COLO668 (cell line): ENCODE measurements around the gene ANKEF1.
A peak's percentile ranks its signal among the peaks of the same experiment; 100 is the strongest.

ENCODE experiments used
- DNase-seq: peaks from one replicate; lab custom pipeline; 2025; ENCODE audit not compliant: unreplicated experiment; lab: John Stamatoyannopoulos, UW

The ANKEF1 gene

DNA sequence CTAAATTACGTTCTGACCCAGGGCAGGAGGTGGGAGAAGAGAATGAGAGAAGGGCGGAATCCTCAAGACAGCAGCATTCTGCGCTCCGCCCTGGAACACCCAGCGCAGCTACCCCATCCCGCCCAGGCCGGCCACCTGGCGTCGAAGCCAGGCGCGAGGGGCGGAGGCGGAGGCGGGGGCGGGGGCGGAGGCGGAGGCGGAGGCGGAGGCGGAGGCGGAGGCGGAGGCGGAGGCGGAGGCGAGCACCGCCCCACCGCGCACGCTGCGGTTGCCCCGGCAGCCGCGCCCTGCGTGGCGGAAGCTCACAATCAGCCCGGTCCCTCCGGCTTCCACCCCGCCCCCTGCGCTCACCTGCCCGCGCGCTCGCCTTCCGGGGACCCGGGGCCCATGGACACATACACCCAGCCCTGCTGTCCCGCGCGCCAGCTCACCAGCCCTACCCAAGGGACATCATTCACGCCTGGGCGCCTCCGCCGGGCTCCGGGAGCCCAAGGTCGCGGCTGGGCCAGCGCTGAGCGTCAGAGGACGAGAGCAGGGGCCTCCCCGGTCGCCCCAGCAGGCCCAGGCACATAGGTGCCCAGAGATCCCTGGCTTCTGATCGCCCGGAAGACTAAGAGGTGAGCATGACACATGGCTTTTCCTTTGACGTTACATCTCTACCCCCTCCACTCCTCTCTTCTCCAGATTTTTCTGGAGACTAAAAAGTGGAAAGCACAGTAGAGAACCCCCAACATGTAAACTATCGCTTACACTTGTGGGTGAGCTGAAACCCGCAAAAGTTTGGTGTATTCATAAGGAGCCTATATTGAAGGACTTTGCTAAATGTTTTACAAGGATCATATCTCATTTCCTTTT, at the start of gene ANKEF1:
ANKEF1 (plus strand) TSS at position 271 of the 855 bp plus-strand sequence. CDS start 3,315 bp downstream, outside the sequence.
- DNase-seq, result peak; percentile 98

DNA sequence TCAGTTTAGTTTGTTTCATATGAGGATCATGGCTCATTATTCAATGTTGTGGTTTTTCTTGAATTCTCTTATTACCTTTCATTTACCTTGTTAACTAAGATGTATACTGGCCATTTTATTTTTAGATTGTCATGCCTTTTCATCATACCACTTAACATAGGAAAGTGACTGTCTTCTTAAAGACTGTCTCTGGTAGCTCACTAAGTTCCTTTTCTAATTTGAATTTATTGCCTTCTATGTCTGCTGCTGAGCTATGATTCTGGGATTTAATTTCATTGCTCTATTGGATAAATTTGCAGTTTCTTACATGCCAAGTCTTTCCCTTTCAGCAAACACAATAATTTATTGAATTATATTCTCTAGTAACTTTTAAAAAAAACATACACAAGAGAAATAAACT, 49.5 kb upstream of the ANKEF1 start:
- DNase-seq, result no peak

GRCh38 chr20:9985773-9986172, 49.0 kb upstream of the ANKEF1 start:
- no peak for DNase-seq

GRCh38 chr20:9989066-9989724, 45.6 kb upstream of the ANKEF1 start:
- DNase-seq, result no peak

GRCh38 chr20:9993137-9993536, 41.6 kb upstream of the ANKEF1 start:
- DNase-seq, result no peak

DNA sequence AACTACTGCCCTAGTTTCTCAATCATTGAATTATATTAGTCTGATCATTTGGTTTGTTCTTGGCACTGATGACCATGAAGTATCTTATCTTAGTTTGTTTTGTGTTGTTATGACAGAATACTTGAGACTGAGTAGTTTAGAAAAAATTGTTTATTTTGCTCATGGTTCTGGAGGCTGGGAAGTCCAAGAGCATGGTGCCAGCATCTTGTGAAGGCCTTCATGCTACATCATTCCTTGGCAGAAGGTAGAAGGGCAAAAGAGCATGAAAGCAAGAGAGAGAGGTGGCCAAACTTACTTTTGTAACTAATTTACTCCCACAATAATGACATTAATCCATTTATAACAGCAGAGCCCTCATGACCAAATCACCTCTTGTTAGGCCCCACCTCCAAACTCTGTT, 40.1 kb upstream of the ANKEF1 start:
- DNase-seq, result no peak

- no peak for DNase-seq
Measured at GRCh38 chr20:9995510-9996272, 39.1 kb upstream of the ANKEF1 start.

GRCh38 chr20:9996944-9997343, 37.8 kb upstream of the ANKEF1 start:
- no peak for DNase-seq

DNA sequence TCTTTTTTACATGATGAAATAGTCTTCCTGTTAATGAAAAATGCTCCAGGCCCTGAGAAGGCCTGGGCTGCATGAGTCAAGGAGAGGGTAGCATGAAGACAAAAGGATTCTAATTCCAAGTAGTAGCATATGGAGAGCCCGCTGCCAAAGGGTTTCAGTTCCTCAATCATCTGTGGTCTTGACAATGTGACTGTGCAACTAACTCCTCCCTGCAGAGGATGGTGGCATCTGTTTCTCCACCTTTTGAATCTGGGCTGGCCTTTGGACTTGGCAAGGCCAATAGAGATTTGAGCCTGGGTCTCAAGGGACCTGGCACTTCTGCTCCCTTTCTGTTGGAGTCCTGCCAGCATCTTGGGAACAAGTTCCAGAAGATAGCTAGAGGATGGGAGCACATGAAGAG, 35.1 kb upstream of the ANKEF1 start:
- DNase-seq, result no peak

DNA sequence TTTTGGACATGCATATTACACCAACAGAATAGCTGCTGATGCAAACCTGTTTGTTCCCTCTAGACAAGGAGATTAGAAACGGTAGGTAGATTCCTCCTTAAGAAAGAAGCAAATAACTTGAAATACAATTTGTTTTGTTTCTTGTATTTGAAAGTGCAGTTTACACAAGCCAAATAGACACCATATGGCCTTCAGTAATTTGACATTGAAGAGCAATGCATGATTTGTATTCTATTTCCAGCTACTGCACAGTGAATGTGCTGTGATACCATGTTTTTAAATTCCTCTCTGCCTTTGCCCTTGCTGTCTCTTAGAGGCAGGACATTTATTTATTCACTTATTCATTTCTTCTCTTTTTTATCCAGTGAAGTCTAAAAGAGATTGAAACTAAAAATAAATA, 31.9 kb upstream of the ANKEF1 start:
- DNase-seq, result no peak

- DNase-seq, result no peak
Measured at GRCh38 chr20:10004900-10005299, 29.9 kb upstream of the ANKEF1 start.

GRCh38 chr20:10005885-10006284, 28.9 kb upstream of the ANKEF1 start:
- no peak for DNase-seq

DNA sequence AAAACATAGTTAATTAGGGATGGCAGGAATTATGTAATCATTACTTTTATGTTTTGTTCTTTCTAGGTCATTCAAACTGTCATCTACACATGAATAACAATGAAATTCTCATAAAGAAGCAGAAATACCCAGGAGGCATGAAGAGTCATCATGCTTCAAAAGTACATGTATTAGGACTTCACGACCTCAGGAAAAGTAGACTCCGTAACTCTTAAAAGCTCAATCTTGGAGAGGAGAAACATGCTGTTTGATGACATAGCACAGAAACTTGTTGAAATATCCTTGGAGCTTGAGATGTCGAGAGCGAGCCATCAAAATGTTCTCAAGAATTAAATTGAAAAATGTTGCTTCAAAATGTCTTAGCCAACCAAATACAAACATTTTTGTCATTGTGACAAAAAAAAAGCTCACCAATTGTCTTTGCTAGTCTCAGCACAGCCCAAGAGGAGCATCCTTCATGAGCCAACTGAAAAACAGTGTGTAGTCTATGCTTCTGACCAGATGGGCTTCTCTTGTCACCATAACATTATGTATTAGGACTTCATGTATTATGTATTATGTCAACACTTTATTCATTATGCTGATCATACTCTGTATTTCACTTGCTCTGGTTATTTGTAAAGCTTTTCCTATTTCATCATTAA, 28.2 kb upstream of the ANKEF1 start:
- DNase-seq, result no peak

- no peak for DNase-seq
Measured at GRCh38 chr20:10007158-10007557, 27.6 kb upstream of the ANKEF1 start.

- DNase-seq, result no peak
Measured at GRCh38 chr20:10007747-10008146, 27.0 kb upstream of the ANKEF1 start.

- DNase-seq, result no peak
Measured at GRCh38 chr20:10012464-10012863, 22.3 kb upstream of the ANKEF1 start.

DNA sequence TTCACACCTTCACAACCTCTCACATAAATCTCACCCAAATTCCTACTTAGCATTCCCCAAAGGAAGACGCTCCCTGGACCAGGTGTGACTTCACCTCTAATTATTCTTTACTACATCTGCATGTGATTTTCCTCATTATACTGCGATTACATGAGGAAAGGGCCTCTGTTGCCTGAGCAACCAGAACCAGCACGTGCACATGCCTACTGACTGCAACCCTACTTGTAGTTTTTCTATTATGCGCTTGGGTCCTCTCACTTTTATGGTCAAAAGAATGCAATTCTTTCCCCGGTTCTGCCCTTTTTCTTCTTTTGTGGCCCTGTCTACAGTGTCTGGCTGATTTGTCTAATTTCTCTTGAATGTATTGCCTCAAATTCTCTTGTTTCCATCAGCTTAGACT, 20.4 kb upstream of the ANKEF1 start:
- DNase-seq, result no peak

DNA sequence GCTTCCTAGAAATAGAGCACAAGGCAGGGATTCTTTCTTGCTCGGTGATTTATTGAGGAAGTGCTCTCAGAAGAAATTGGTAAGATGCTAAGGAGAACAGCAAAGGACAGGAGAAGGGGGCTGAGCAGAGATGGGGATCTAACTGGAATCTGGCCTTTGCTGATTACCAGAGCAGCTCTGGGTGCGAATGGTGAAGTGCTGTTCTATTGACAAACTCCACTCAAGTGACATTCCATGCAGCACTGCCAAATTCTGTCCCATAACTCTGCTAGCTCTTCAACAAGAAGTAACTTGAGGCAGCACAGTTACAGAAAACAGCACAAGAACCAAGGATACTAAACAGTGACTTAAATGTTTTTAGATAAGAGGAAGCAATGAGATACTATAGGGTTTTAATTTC, 13.8 kb upstream of the ANKEF1 start:
- no peak for DNase-seq

DNA sequence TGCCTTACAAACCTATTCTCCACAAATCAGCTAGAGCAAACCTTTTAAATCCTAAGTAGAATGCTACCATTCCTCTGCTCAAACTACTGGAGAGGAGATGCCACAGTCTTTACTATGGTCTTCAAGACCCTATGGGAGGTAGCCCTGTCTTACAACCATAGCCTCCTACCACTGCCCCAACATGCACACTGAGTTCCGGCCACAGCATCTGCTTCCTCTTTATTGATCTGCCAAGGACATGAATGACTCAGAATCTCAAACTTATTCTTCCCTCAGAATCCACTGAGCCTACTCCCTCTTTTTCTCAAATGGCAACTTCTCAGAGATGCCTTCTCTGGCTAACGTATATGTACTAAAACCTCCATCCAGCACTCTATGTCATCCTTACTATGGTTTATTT, 12.2 kb upstream of the ANKEF1 start:
- no peak for DNase-seq

- DNase-seq, result no peak
Measured at GRCh38 chr20:10023911-10024310, 10.9 kb upstream of the ANKEF1 start.
